K562 (cell line): Measurements from ENCODE around the gene CTAG2.

Source experiments
- BRCA1 ChIP-seq, 2 experiments: fragments of 450-650 bp in 1 of 2; sonication (generic) in 1 of 2; formaldehyde crosslinking in 1 of 2; IDR thresholded peaks; 2 replicates each; pipeline versions ENCODE4 v1.5.0 to v1.6.1; 2017 to 2020; ENCODE audit warnings: mild to moderate bottlenecking in 1 of 2, missing genetic modification reagents in 1 of 2
- CTCF ChIP-seq, 3 experiments: IDR thresholded peaks in 2 of 3; conservative IDR thresholded peaks in 1 of 3; 2 replicates each; pipeline ENCODE4 v1.5.1; 2011 to 2012; ENCODE audit warnings: low read length in 3 of 3, mild to moderate bottlenecking in 3 of 3, control low read depth in 2 of 3, improper control_type of control experiment in 1 of 3, inconsistent platforms in 1 of 3, low read depth in 1 of 3, mixed read lengths in 1 of 3, moderate library complexity in 1 of 3; ENCODE audit not compliant: insufficient read depth in 2 of 3
- HDAC1 ChIP-seq, 2 experiments: fragments of 450-650 bp; IDR thresholded peaks; 2 replicates each; pipeline ENCODE4 v1.6.1; 2016 to 2017; ENCODE audit warnings: inconsistent platforms in 1 of 2, mild to moderate bottlenecking in 1 of 2, moderate library complexity in 1 of 2
- KAT2B ChIP-seq: IDR thresholded peaks from one replicate; pipeline ENCODE4 v1.6.1; 2012; ENCODE audit warnings: low read depth, mild to moderate bottlenecking, control low read depth, inconsistent platforms, low read length, moderate library complexity
- MGA ChIP-seq: fragments of 450-650 bp; IDR thresholded peaks from 2 replicates; pipeline ENCODE4 v1.6.1; 2016; ENCODE audit warnings: mild to moderate bottlenecking, moderate library complexity
- RNF2 ChIP-seq: sonication (generic); IDR thresholded peaks from 2 replicates; pipeline ENCODE4 v1.6.1; 2016
- THRA ChIP-seq: fragments of 450-650 bp; IDR thresholded peaks from 2 replicates; pipeline ENCODE4 v1.6.1; 2017; ENCODE audit warnings: mild to moderate bottlenecking, moderate library complexity
- ZKSCAN1 ChIP-seq: fragments of 150-350 bp; IDR thresholded peaks from 2 replicates; pipeline ENCODE4 v1.6.1; 2016; ENCODE audit warnings: low read depth, low read length

GRCh38 chrX:154602226-154602625 is 51.2 kb downstream of the CTAG2 start:
- TF ChIP-seq CTCF (IDR thresholded peaks at IDR 0.05 in 2 of 3, conservative IDR thresholded peaks at IDR 0.05 in 1 of 3; ENCODE audit: insufficient read depth in 2 of 3, low read depth in 1 of 3, low read length in 3 of 3) (no peak), ZKSCAN1 (no peak), RNF2 (no peak), KAT2B (no peak), HDAC1 (IDR thresholded peaks at IDR 0.05) (no peak), THRA (no peak), MGA (no peak), BRCA1 (IDR thresholded peaks at IDR 0.05) (no peak), BRCA1 (CRISPR knock-in tag; IDR thresholded peaks at IDR 0.05) (no peak)
